GM04503 (cell line): ENCODE measurements around the gene TRAK1.

Experiments used
- DNase-seq: peaks from one replicate; pipeline ENCODE4 v3.0.0-alpha.2; 2012; ENCODE audit warnings: low read depth

Gene TRAK1

GRCh38 chr3:42177801-42178150 lies 86.6 kb downstream of the TRAK1 start:
- no peak for DNase-seq

GRCh38 chr3:42179110-42179725 lies 88.1 kb downstream of the TRAK1 start:
- peak; percentile 65 for DNase-seq

- no peak for DNase-seq
Observed at GRCh38 chr3:42180901-42181300, 89.7 kb downstream of the TRAK1 start.

- no peak for DNase-seq
Observed at GRCh38 chr3:42182555-42182954, 91.4 kb downstream of the TRAK1 start.

GRCh38 chr3:42183991-42184632 lies 93.0 kb downstream of the TRAK1 start:
- DNase-seq: no peak

- DNase-seq: peak; percentile 28
Observed at GRCh38 chr3:42184651-42185443, 93.7 kb downstream of the TRAK1 start.

GRCh38 chr3:42187936-42188335 lies 96.8 kb downstream of the TRAK1 start:
- no peak for DNase-seq

GRCh38 chr3:42188376-42188775 lies 97.2 kb downstream of the TRAK1 start:
- DNase-seq: no peak

GRCh38 chr3:42189001-42189460 lies 97.9 kb downstream of the TRAK1 start:
- no peak for DNase-seq

- no peak for DNase-seq
Observed at GRCh38 chr3:42189736-42190135, 98.6 kb downstream of the TRAK1 start.

- DNase-seq: no peak
Observed at GRCh38 chr3:42190701-42191442, 99.7 kb downstream of the TRAK1 start.

- DNase-seq: no peak
Observed at GRCh38 chr3:42191443-42191747, 100.2 kb downstream of the TRAK1 start.

GRCh38 chr3:42192334-42193200 lies 101.4 kb downstream of the TRAK1 start:
- DNase-seq: no peak

GRCh38 chr3:42194943-42195510 lies 103.9 kb downstream of the TRAK1 start:
- DNase-seq: no peak

- DNase-seq: no peak
Observed at GRCh38 chr3:42195879-42196330, 104.7 kb downstream of the TRAK1 start.

GRCh38 chr3:42198709-42199108 lies 107.6 kb downstream of the TRAK1 start:
- no peak for DNase-seq

- DNase-seq: no peak
Observed at GRCh38 chr3:42202217-42202865, 111.2 kb downstream of the TRAK1 start.

- no peak for DNase-seq
Observed at GRCh38 chr3:42204867-42205599, 113.9 kb downstream of the TRAK1 start.

GRCh38 chr3:42205800-42206514 lies 114.8 kb downstream of the TRAK1 start:
- DNase-seq: no peak
